ENCODE measurements around the gene OTP.

DNA sequence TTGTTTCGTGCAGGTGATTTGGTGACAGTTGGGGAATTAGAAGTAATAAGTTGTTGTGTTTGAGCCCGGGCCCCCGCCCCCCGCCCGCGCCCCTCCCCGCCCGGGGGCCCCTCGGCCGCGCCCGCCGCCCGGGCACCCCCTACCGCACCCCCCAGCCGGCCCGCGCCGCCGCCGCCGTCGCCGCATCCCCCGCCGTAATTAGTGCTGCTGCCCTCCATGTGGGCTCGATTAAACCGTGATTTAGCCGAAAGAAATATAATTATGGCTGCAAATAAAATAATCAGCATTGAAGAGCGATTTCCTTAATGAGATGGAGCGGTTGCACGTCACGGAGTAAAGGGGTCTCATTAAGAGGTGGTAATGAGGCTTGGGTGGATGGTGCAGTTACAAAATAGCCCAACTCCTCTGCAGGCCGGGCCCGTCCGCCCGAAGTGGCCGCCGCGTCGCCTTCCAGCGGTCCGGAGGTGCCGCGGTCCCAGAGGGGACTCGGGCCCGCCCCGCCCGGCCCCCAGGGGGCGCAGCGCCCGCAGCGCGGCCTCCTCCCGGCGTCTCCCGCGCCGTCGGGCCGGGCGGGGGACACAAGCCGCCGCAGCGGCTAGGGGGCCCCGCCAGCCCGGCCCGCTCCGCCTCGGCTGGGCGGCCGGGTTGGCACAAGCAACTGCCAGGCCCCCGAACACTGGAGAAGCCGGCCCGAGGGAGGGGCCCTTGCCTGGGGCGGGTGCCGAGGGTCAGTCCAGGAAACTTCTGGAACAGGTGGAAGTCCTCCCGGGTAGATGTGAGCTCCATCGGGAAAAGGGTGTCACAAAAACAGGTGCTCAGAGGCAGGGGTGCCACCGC lies 6.9 kb upstream of the OTP start:
- TF ChIP-seq POLR2AphosphoS5 (IDR thresholded peaks at IDR 0.05) = no peak
- TF ChIP-seq, protein P1, sequence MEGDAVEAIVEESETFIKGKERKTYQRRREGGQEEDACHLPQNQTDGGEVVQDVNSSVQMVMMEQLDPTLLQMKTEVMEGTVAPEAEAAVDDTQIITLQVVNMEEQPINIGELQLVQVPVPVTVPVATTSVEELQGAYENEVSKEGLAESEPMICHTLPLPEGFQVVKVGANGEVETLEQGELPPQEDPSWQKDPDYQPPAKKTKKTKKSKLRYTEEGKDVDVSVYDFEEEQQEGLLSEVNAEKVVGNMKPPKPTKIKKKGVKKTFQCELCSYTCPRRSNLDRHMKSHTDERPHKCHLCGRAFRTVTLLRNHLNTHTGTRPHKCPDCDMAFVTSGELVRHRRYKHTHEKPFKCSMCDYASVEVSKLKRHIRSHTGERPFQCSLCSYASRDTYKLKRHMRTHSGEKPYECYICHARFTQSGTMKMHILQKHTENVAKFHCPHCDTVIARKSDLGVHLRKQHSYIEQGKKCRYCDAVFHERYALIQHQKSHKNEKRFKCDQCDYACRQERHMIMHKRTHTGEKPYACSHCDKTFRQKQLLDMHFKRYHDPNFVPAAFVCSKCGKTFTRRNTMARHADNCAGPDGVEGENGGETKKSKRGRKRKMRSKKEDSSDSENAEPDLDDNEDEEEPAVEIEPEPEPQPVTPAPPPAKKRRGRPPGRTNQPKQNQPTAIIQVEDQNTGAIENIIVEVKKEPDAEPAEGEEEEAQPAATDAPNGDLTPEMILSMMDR (IDR thresholded peaks at IDR 0.05) = peak in 3 of 4 experiments; percentile 26 to 55 (median 33)

Measured in prostate gland (tissue), 2 donors.